Keratinocyte (primary cell): ENCODE results near the gene SON. TPM values are rescaled to one million over a fixed set of nuclear protein-coding genes. Genes with fewer than 3 reads are reported as not detected.
"Not testable (repeated sequence)": the region's sequence is repeated elsewhere in the genome, so short reads cannot be mapped to it uniquely, and the experiment has no call there.

Experiments
- DNase-seq: peaks from one replicate; pipeline ENCODE4 v3.0.0-alpha.2; 2011; ENCODE audit warnings: low read depth, missing footprints, low spot score
- FAIRE-seq: peaks from 2 replicates; lab custom pipeline; 2011; peaks lifted over from hg19 to GRCh38; lab: Jason Lieb, UNC
- H2AFZ ChIP-seq: 2 replicates; pipeline ENCODE4 v1.6.0; 2012; ENCODE audit warnings: low read length, control low read depth, inconsistent platforms; ENCODE audit not compliant: control insufficient read depth
- H3K27ac ChIP-seq: 2 replicates; pipeline ENCODE4 v1.5.1; 2011; ENCODE audit warnings: low read length; ENCODE audit not compliant: control insufficient read depth, insufficient read depth
- H3K27me3 ChIP-seq: 3 replicates; pipeline ENCODE4 v1.6.0; 2011; ENCODE audit warnings: low read length; ENCODE audit not compliant: control insufficient read depth, insufficient read depth; ENCODE audit errors: extremely low read depth
- H3K36me3 ChIP-seq, 2 experiments: 2 replicates in 1 of 2; 3 replicates in 1 of 2; pipeline ENCODE4 v1.5.1; 2011; ENCODE audit warnings: low read length in 2 of 2, mild to moderate bottlenecking in 1 of 2; ENCODE audit not compliant: control insufficient read depth in 2 of 2, insufficient read depth in 2 of 2; ENCODE audit errors: extremely low read depth in 1 of 2
- H3K4me1 ChIP-seq: 3 replicates; pipeline ENCODE4 v1.5.1; 2011; ENCODE audit warnings: low read length; ENCODE audit not compliant: control insufficient read depth, insufficient read depth; ENCODE audit errors: extremely low read depth
- H3K4me2 ChIP-seq: 3 replicates; pipeline ENCODE4 v1.6.0; 2011; ENCODE audit warnings: low read depth, low read length; ENCODE audit not compliant: control insufficient read depth, insufficient read depth; ENCODE audit errors: extremely low read depth
- H3K4me3 ChIP-seq, 3 experiments: fragments of 200-600 bp in 1 of 3; sonication (generic) in 1 of 3; 2 replicates in 2 of 3; 3 replicates in 1 of 3; pipeline ENCODE4 v1.5.1; 2011 to 2016; ENCODE audit warnings: low read length in 3 of 3, mild to moderate bottlenecking in 3 of 3, control low read depth in 2 of 3, inconsistent platforms in 1 of 3, low read depth in 1 of 3, mixed read lengths in 1 of 3, mixed run types in 1 of 3, moderate library complexity in 1 of 3; ENCODE audit not compliant: control insufficient read depth in 2 of 3, insufficient read depth in 2 of 3; ENCODE audit errors: extremely low read depth in 1 of 3
- H3K79me2 ChIP-seq: 2 replicates; pipeline ENCODE4 v1.6.0; 2012; ENCODE audit warnings: low read length; ENCODE audit not compliant: control insufficient read depth, insufficient read depth
- H3K9ac ChIP-seq: 3 replicates; pipeline ENCODE4 v1.6.0; 2011; ENCODE audit warnings: low read length; ENCODE audit not compliant: control insufficient read depth, insufficient read depth; ENCODE audit errors: extremely low read depth
- H3K9me1 ChIP-seq: 3 replicates; pipeline ENCODE4 v1.6.0; 2011; ENCODE audit warnings: low read length; ENCODE audit not compliant: control insufficient read depth, insufficient read depth; ENCODE audit errors: extremely low read depth
- H3K9me3 ChIP-seq: 2 replicates; pipeline ENCODE4 v1.5.1; 2012; ENCODE audit warnings: low read depth, low read length; ENCODE audit not compliant: control insufficient read depth
- H4K20me1 ChIP-seq: 3 replicates; pipeline ENCODE4 v1.6.0; 2011; ENCODE audit warnings: low read length; ENCODE audit not compliant: control insufficient read depth, insufficient read depth; ENCODE audit errors: extremely low read depth
- EZH2 ChIP-seq: IDR thresholded peaks from one replicate; pipeline ENCODE4 v1.6.1; 2012; ENCODE audit warnings: inconsistent platforms, mild to moderate bottlenecking, low read length, moderate library complexity
- dilution Hi-C: fragments of 300-500 bp; cut with MboI; formaldehyde crosslinking; loops from one replicate; pipeline ENCODE4 v1.7.0; 2020; ENCODE audit warnings: low sequenced_read_pairs; ENCODE audit not compliant: extremely low pct_ligation_motif_present
- polyA plus RNA-seq, 5 experiments: library from polyadenylated mRNA; depleted of rRNA in 3 of 5; stranded (reverse) in 3 of 5; stranded (forward) in 1 of 5; unstranded in 1 of 5; fragments of >200 nt; gene quantifications; 1 replicate in 1 of 5; 2 replicates in 3 of 5; 3 replicates in 1 of 5; pipeline versions ENCODE4 v1.2.1 to v1.2.3, GENCODE V29; 2011 to 2012; ENCODE audit warnings: missing spikeins in 2 of 5, low read depth in 1 of 5, low replicate concordance in 1 of 5
- TF ChIP-seq, protein P1 (sequence below), 3 experiments: IDR thresholded peaks in 1 of 3; conservative IDR thresholded peaks in 1 of 3; optimal IDR thresholded peaks in 1 of 3; 2 replicates in 2 of 3; 3 replicates in 1 of 3; pipeline versions ENCODE3 to v1.5.1; 2011; ENCODE audit warnings: low read length in 3 of 3, mild to moderate bottlenecking in 3 of 3, moderate library complexity in 2 of 3, control low read depth in 1 of 3, inconsistent platforms in 1 of 3; ENCODE audit not compliant: insufficient read depth in 2 of 3; ENCODE audit errors: extremely low read depth in 1 of 3

The SON gene
- polyA plus RNA-seq, 1 donor (not counting 4 experiments of a cell fraction or from before 2014, with no cell fraction given): 96.0 TPM

DNA sequence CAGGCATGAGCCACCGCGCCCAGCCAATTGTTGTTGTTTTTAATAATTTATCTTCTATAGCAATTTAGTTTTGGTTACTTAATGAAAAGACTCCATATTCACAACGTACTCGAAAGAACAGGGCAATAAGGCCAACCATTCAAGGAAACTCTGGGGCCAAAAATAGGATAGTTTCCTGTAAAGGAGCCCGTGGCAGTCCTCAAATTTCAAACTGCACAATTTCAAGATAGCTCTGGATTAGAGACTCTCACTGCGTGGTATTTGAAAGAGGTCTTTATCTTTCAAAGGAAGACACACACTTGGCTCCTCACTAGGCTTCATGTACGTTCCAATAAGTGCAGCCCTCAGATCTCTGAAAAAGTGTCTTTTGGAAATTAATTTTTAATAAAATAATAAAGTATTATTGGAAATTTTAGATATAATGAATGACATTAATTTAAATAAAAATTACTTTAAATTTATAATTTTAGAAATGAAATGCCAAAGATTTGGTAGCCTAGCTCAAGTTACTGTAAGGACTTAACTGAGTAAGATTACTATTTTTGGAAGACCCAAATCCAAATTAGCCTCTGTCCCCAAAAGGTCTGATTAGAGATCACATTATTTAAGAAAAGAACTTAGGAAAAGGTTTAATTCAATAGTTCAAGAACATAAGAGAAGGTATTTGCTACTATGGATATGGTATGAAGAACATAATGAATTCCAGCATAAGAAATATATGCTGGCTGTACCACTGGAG lies 68.3 kb downstream of the SON start:
- Histone ChIP-seq H3K4me2 (no peak overlapping the region), H3K9me1 (no peaks in the 10 kb centered on the region), H3K9ac (no peak overlapping the region), H3K27me3 (no peaks in the 10 kb centered on the region), H3K9me3 (no peaks in the 10 kb centered on the region), H3K27ac (no peak overlapping the region), H3K4me3 (no peak overlapping the region), H4K20me1 (no peaks in the 10 kb centered on the region), H3K36me3 (peaks cover 0 to 6% of the 10 kb centered on the region in 2 experiments), H3K79me2 (no peaks in the 10 kb centered on the region), H3K4me1 (no peaks in the 10 kb centered on the region), H2AFZ (no peak overlapping the region)
- FAIRE-seq (no peak), DNase-seq (no peak)
- dilution Hi-C loops: no loop called here
- TF ChIP-seq EZH2: no peak
- TF ChIP-seq, protein P1, sequence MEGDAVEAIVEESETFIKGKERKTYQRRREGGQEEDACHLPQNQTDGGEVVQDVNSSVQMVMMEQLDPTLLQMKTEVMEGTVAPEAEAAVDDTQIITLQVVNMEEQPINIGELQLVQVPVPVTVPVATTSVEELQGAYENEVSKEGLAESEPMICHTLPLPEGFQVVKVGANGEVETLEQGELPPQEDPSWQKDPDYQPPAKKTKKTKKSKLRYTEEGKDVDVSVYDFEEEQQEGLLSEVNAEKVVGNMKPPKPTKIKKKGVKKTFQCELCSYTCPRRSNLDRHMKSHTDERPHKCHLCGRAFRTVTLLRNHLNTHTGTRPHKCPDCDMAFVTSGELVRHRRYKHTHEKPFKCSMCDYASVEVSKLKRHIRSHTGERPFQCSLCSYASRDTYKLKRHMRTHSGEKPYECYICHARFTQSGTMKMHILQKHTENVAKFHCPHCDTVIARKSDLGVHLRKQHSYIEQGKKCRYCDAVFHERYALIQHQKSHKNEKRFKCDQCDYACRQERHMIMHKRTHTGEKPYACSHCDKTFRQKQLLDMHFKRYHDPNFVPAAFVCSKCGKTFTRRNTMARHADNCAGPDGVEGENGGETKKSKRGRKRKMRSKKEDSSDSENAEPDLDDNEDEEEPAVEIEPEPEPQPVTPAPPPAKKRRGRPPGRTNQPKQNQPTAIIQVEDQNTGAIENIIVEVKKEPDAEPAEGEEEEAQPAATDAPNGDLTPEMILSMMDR (optimal IDR thresholded peaks at IDR 0.05 in 1 of 3, IDR thresholded peaks at IDR 0.05 in 1 of 3, conservative IDR thresholded peaks at IDR 0.05 in 1 of 3; ENCODE audit: extremely low read depth in 1 of 3, insufficient read depth in 2 of 3, low read length in 3 of 3): no peak

DNA sequence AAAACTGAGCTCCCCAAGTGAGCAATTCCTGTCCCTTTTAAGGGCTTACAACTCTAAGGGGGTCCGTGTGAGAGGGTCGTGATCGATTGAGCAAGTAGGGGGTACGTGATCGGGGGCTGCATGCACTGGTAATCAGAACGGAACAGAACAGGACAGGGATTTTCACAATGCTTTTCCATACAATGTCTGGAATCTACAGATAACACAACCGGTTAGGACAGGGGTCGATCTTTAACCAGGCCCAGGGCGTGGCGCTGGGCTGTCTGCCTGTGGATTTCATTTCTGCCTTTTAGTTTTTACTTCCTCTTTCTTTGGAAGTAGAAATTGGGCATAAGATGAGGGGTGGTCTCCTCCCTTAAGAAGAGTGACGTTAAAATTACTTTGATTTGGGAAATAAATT lies 74.7 kb downstream of the SON start:
- H3K27ac ChIP-seq, FAIRE-seq, dilution Hi-C loops, H3K9me1 ChIP-seq, H3K4me1 ChIP-seq, H3K4me2 ChIP-seq, H3K36me3 ChIP-seq, H3K27me3 ChIP-seq, H4K20me1 ChIP-seq, H2AFZ ChIP-seq, H3K9ac ChIP-seq, H3K9me3 ChIP-seq, DNase-seq, H3K79me2 ChIP-seq, H3K4me3 ChIP-seq: not testable (repeated sequence)

DNA sequence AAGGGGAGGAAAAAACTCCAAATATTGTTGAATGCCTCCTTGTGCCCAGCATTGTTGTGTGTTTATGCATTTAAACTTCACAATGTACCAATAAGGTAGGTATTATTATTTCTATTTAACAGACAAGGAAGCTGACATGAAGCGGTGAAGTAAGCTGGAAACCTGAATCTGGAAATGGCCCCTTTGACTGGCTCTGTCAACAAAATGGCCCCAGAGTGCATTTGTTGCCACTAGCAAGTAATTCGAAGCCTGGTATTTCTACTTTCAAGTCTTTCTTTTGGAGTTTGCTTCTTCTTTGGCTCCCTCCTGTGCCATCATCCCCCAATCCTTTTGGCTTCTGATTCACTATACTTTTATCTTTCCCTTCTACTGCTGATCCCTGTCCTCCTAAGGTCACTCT lies 75.6 kb downstream of the SON start:
- no peak overlapping the region for H3K27ac ChIP-seq
- dilution Hi-C loops: no loop called here
- no peak overlapping the region for H3K4me3 ChIP-seq
- FAIRE-seq (no peak), DNase-seq (no peak)
- TF ChIP-seq, protein P1 (optimal IDR thresholded peaks at IDR 0.05 in 1 of 3, IDR thresholded peaks at IDR 0.05 in 1 of 3, conservative IDR thresholded peaks at IDR 0.05 in 1 of 3; ENCODE audit: extremely low read depth in 1 of 3, insufficient read depth in 2 of 3, low read length in 3 of 3): no peak
- no peak for TF ChIP-seq EZH2
- no peaks in the 10 kb centered on the region for H3K9me3 ChIP-seq
- no peaks in the 10 kb centered on the region for H3K79me2 ChIP-seq
- H3K27me3 ChIP-seq: no peaks in the 10 kb centered on the region
- H3K9ac ChIP-seq: no peak overlapping the region
- no peaks in the 10 kb centered on the region for H3K9me1 ChIP-seq
- no peak overlapping the region for H2AFZ ChIP-seq
- H3K4me1 ChIP-seq: no peaks in the 10 kb centered on the region
- H3K4me2 ChIP-seq: no peak overlapping the region
- no peaks in the 10 kb centered on the region for H3K36me3 ChIP-seq
- no peaks in the 10 kb centered on the region for H4K20me1 ChIP-seq
